GM19239 (cell line): Measurements from ENCODE around the gene C4B.
"Not testable (repeated sequence)": the region's sequence is repeated elsewhere in the genome, so short reads cannot be mapped to it uniquely, and the experiment has no call there.

Experiments used
- DNase-seq: peaks from one replicate; pipeline ENCODE4 v3.0.0; 2011; ENCODE audit warnings: low spot score; ENCODE audit not compliant: insufficient read length
- FAIRE-seq: peaks from 2 replicates; lab custom pipeline; 2011; peaks lifted over from hg19 to GRCh38; lab: Jason Lieb, UNC

The C4B gene

DNA sequence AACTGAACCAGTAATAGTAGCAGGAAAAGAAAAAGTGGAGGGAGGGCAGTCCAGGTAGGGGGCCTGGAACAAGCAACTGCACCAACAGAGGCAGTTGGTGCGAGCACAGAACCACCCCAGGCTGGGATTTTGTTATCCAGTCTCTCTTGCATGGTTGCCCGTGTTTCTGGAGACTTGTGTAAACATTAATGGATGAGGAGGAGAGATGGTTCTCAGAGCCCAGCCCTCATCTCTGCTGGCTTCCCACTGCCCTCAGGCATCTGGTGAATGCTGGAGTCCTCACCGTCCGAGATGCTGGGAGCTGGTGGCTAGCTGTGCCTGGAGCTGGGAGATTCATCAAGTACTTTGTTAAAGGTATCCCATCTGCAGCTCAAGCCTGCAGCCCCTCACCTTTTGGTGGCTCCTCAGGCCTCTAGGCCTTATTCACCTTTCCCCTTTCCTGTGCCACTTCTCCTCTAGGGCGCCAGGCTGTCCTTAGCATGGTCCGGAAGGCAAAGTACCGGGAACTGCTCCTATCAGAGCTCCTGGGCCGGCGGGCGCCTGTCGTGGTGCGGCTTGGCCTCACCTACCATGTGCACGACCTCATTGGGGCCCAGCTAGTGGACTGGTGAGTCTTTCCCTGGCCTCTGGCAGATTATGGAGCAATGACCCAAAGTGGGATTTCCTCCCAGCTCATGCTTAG, 34.3 kb upstream of the C4B start:
- DNase-seq, FAIRE-seq: not testable (repeated sequence)

DNA sequence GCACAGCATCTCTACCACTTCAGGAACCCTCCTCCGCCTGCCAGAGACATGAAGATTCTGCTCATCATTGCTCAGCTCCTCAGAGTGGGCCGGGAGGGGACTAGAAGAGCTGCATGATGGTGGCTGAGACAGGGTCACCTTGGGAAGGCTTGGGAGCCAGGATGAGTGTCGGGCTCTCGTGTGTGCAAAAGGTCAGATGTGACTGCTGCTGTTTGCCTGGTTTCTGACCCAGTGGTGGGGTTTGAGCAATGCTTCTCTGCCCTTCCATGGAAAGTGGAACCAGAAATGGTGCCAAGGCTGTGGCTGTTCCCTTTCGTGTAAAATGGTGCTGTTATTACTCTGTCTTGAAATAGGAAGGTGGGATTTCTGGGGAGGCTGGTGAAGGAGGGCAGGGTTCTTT, 33.6 kb upstream of the C4B start:
- FAIRE-seq, DNase-seq: not testable (repeated sequence)

DNA sequence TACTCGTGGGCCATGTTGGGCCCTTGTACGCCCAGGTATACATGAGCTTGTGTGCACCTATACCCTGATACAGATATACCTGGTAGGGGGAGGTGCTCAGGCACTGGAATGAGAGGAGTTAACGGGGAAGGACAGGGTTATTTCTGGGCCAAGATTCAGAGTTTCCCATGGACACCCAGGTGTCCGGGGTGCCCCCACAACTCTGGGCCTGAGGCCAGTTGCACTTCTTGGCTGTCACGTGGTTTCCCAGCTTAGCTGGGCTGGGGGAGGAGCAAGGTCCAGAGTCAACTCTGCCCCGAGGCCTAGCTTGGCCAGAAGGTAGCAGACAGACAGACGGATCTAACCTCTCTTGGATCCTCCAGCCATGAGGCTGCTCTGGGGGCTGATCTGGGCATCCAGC, 32.9 kb upstream of the C4B start, which contains the start of gene C4A:
Gene C4A, plus strand, starts transcription at position 314 of the 400 bp plus-strand sequence. Its CDS starts 51 bp downstream, at position 365.
- DNase-seq, FAIRE-seq: not testable (repeated sequence)

DNA sequence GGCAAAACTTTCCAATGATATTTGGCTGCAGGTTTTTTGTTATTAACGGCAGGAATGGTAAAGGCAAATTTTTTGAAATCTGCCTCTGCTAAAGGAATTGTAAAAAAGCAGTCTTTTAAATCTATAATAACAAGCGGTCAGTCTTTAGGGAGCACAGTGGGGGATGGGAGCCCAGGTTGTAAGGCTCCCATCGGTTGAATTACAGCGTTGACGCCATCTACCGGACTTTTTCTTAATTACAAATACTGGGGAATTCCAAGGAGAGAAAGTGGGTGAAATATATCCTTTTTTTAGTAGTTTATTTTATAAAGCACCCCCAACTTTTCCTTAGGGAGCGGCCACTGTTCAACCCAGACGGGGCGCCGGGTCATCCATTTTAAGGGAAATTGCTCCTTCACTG, 25.2 kb upstream of the C4B start:
- FAIRE-seq, DNase-seq: not testable (repeated sequence)

DNA sequence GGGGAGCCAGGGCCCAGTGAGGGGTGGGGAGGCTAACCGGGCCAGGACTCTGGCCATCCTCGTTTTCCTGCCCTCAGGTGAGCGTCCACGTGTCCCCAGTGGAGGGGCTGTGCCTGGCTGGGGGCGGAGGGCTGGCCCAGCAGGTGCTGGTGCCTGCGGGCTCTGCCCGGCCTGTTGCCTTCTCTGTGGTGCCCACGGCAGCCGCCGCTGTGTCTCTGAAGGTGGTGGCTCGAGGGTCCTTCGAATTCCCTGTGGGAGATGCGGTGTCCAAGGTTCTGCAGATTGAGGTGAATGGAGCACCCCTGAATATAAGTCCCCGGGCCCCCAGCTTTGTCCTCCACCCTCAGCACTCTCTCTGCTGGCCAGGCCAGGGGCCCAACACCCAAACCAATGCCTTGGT, 20.2 kb upstream of the C4B start:
- FAIRE-seq = not testable (repeated sequence)

DNA sequence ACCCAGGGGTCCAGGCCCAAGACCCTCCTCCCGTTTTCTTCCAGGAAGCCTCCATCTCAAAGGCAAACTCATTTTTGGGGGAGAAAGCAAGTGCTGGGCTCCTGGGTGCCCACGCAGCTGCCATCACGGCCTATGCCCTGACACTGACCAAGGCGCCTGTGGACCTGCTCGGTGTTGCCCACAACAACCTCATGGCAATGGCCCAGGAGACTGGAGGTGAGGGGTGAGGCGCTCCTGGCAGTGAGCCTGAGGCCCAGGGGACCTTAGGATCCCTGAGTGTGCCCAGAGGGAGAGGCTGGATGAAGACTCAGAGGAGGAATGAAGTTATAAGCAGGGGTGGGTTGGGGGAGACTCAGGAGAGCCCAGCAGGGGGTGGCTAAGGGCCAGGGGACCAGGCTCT, 18.2 kb upstream of the C4B start:
- FAIRE-seq, DNase-seq: not testable (repeated sequence)

More for the DNA sequence above, 20.2 kb upstream of the C4B start:
- DNase-seq = not testable (repeated sequence)

DNA sequence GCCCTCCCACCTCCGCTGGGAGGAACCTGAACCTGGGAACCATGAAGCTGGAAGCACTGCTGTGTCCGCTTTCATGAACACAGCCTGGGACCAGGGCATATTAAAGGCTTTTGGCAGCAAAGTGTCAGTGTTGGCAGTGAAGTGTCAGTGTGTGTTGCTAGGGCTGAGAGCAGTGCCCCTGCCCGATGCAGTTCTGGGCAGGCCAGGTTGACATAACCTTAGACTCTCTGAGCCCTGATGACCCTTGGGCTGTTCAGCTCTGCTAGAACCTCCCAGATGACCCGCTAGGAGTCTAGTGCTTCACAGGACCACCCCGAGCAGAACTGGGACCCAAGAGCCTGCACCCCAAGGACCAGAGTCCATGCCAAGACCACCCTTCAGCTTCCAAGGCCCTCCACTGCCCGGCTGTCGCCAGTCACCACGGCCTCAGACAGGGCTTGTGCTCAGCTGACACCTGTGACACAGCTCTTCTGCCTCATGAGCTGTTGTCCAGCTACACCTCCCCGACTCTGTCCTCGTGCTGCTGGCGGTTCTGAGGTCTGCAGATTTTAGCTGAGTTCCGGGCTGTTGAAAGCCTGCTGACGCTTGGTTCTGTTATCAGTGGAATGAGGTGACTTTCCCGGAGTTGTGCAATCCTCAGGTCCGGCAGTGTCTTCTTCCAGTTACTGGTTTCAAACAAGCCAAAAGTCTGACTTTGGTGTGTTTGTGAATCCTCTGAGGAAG, 11.9 kb upstream of the C4B start:
- DNase-seq, FAIRE-seq: not testable (repeated sequence)

DNA sequence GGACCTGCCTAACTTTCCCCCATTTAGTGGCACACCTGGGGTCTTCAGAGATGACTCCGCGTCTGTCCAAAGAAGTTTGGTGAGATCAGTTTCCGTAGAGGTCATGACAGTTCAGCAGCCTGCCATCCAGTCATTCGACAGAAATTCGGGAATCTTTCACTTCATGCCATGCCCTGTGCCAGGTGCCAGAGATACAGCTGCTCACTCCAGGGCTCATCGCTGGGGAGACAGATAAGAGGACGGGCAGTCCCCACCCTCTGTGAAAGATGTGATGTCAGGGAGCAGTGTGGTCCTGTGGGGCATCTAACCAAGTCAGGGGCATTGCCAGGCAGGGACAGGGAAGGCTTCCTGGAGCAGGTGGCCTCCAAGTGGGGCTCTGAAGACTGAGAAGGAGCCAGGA, 11.3 kb upstream of the C4B start:
- FAIRE-seq, DNase-seq: not testable (repeated sequence)

DNA sequence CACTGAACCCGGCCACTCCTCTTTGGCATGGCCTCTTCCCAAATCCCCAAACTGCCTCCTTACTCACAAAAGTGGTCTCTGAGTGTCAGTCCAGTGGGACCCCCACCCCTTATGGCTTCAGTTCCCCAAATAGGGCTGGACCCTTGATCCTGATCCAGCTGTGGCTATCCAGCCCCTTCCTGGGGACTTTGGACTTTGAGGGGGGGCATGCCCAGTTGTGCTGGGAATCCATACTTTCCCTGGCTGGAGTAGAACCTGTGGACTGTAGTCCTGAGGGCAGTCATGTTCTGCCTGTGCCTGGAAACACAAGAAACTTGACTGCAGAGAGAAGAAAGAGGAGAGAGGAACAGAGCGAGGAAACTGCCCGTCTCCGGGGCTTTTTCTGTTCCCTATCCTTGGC, 10.2 kb upstream of the C4B start:
- FAIRE-seq, DNase-seq: not testable (repeated sequence)

DNA sequence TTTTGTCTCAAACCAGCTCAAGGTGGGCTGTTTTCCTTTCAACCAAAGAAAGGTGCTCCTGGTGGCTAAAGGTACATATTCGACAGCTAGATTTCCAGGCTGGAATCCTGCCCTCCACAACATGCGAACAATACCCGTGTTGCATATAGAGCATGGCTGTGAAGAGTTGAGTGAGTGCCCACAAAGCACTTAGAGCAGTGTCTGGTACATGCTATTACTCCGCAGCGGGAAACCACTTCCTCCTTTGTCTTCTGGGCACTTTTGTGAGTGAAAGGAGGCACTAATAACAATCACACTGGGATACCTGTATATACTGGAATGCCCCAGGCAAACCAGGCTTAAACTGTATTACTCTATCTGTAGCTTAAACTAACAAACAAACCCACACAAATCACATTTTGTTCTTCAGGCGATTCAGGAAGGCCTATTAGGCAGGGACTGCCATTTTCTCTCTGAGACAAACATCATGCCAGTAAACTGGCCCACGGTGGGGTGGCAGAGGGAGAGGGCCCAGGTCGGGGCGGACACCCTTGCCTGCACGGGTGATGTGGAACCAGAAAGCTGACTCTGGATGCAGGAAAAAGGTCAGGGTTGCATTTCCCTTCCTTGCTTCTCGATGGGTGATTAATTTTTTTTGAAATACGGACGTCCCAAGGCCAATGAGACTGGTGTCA, 9.6 kb upstream of the C4B start:
- FAIRE-seq, DNase-seq: not testable (repeated sequence)

DNA sequence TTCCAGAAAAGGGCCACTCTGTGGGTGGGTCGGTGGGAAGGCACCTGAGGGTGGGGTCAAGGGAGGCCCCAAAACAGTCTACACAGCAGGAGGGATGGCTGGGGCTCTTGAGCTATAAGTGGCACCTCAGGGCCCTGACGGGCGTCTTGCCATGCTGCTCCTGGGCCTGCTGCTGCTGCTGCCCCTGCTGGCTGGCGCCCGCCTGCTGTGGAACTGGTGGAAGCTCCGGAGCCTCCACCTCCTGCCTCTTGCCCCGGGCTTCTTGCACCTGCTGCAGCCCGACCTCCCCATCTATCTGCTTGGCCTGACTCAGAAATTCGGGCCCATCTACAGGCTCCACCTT, 9.1 kb upstream of the C4B start:
- FAIRE-seq, DNase-seq: not testable (repeated sequence)

DNA sequence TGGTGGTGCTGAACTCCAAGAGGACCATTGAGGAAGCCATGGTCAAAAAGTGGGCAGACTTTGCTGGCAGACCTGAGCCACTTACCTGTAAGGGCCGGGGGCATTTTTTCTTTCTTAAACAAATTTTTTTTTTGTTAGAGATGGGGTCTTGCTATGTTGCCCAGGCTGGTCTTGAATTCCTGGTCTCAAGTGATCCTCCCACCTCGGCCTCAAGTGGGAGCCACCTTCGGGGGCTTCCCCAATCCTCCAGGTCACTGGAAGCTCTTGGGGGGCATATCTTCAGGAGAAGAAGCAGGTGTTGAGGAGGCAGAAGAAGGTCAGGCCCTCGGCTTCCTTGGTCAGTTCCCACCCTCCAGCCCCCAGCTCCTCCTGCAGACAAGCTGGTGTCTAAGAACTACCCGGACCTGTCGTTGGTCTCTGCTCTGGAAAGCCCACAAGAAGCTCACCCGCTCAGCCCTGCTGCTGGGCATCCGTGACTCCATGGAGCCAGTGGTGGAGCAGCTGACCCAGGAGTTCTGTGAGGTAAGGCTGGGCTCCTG, 8.5 kb upstream of the C4B start:
- DNase-seq, FAIRE-seq: not testable (repeated sequence)

DNA sequence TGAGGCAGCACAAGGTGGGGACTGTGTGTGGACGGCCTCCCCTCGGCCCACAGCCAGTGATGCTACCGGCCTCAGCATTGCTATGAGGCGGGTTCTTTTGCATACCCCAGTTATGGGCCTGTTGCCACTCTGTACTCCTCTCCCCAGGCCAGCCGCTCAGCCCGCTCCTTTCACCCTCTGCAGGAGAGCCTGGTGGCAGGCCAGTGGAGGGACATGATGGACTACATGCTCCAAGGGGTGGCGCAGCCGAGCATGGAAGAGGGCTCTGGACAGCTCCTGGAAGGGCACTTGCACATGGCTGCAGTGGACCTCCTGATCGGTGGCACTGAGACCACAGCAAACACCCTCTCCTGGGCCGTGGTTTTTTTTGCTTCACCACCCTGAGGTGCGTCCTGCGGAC, 7.5 kb upstream of the C4B start:
- DNase-seq, FAIRE-seq: not testable (repeated sequence)

DNA sequence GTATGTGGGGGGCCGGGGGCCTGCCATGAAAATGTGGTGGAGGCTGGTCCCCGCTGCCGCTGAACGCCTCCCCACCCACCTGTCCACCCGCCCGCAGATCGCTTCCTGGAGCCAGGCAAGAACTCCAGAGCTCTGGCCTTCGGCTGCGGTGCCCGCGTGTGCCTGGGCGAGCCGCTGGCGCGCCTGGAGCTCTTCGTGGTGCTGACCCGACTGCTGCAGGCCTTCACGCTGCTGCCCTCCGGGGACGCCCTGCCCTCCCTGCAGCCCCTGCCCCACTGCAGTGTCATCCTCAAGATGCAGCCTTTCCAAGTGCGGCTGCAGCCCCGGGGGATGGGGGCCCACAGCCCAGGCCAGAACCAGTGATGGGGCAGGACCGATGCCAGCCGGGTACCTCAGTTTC, 6.6 kb upstream of the C4B start:
- not testable (repeated sequence) for DNase-seq, FAIRE-seq

DNA sequence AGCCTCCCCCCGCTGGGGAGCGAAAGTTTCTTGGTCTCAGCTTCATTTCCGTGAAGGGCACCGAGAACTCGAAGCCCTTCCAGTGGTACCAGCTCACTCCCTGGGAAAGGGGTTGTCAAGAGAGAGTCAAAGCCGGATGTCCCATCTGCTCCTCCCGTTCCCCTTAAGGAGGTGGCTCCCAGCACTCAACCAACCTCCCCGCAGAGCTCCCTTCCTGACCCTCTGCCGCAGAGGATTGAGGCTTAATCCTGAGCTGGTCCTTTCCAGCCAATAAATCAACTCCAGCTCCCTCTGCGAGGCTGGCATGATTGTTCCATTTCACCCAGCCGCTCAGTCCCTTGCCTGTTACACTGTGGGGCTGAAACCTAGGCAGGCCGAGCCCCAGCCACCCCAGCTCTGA, 6.0 kb upstream of the C4B start:
- DNase-seq, FAIRE-seq: not testable (repeated sequence)

DNA sequence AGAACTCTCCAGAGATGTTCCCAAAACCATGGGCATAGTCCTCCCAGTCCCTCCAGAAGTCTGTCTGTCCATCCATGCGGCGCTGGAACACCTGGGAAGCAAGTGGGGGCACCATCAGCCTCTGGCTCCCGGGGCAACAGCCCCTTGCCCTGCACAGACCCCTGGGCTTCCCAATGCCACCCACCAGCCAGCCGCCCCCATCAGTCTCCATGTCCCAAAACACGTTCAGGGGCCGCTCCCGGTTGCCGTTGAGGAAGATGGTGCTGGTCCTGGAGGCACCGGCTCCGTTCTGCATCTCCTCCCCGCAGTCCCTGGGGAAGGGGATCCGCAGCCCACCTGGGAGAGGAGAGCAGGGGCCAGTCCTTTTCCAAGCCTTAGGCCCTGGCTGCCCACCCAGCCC, 5.1 kb upstream of the C4B start:
- not testable (repeated sequence) for FAIRE-seq, DNase-seq

DNA sequence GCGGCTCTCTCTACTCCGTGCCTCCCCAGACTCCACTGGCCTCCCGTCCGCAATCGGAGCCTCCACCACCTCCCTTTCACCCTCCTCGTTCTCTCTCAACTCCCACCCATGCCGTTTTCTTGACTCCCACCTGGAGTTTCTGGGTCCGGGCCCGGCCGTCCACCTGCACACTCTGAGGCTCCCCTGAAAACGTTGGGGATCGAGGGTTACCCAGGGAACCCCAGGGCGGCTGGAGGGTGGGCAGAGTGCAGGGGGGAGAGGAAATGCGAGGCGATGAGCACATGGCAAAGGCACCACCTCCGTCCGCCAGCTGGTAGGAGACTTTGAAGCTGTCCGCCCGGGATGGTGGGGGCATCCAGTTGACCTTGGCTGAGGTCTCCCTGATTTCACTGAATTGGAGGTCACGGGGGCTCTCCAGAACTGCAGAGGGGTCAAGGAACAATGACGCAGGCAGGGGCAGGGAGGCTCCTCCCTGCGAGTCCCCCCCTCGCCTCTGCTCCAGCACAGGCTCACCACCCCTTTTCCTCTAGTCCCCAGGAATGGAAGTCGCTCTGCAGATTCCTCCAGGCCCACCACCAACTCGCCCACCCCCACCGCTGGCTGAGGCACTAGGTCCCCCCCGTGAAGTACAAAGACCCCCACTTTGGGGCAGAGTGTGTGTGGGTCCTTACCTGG, 3.6 kb upstream of the C4B start:
- FAIRE-seq, DNase-seq: not testable (repeated sequence)

DNA sequence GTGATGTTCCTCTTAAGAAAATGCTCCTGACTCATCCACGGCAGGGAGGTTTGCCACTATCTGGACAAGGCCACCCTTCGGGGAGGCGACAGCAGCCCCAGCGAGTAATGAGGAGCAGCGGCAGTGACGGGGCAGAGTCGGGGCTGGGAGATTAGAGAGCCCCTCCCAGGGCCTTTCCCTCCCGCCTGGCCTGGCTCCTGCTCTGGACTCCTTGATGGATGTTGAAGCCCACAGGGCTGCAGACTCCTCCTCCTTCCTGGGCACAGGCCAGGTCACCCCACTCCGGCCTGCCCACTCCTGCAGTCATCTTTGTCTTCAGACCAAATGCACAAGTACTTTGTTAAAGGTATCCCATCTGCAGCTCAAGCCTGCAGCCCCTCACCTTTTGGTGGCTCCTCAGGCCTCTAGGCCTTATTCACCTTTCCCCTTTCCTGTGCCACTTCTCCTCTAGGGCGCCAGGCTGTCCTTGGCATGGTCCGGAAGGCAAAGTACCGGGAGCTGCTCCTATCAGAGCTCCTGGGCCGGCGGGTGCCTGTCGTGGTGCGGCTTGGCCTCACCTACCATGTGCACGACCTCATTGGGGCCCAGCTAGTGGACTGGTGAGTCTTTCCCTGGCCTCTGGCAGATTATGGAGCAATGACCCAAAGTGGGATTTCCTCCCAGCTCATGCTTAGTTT, 1.5 kb upstream of the C4B start:
- not testable (repeated sequence) for FAIRE-seq, DNase-seq

DNA sequence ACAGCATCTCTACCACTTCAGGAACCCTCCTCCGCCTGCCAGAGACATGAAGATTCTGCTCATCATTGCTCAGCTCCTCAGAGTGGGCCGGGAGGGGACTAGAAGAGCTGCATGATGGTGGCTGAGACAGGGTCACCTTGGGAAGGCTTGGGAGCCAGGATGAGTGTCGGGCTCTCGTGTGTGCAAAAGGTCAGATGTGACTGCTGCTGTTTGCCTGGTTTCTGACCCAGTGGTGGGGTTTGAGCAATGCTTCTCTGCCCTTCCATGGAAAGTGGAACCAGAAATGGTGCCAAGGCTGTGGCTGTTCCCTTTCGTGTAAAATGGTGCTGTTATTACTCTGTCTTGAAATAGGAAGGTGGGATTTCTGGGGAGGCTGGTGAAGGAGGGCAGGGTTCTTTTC, 857 bp upstream of the C4B start:
- FAIRE-seq, DNase-seq: not testable (repeated sequence)
